ENCODE data around the gene CENPO.
A peak's percentile ranks its signal among the peaks of the same experiment; 100 is the strongest.
"Not testable (repeated sequence)": the region's sequence is repeated elsewhere in the genome, so short reads cannot be mapped to it uniquely, and the experiment has no call there.

Gene CENPO

DNA sequence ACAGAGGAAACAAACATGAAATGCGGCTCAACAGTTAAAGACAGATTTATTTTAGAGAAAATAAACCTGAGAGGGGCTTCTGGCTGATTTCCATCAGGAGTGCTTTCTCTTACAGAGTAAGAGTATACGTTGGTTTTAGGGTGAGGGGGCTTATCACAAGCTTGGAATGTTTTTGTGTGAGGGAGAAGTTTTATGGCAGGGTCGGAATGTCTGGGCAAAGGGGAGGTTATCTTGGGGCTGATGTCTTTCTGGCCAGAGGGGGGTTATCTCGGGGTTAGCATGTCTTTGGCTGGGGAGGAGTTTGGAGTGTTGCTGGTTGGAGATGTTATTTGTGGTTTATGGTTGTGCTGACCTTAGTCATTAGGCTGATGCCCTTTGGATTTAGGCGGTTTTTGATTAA is 22.2 kb upstream of the CENPO start:
- Mint-ChIP-seq H3K4me1 (ENCODE audit: low read depth) (peaks cover 11% of the 10 kb centered on the region), H3K27me3 (ENCODE audit: low read depth) (no peaks in the 10 kb centered on the region), H3K4me3 (no peak overlapping the region), H3K9me3 (no peaks in the 10 kb centered on the region), H3K36me3 (ENCODE audit: low read depth) (peaks cover 13% of the 10 kb centered on the region), H3K27ac (no peak overlapping the region)

- H3K27me3 Mint-ChIP-seq (ENCODE audit: low read depth): no peaks in the 10 kb centered on the region
- H3K4me1 Mint-ChIP-seq (ENCODE audit: low read depth): peaks cover 4% of the 10 kb centered on the region
- H3K36me3 Mint-ChIP-seq (ENCODE audit: low read depth): peaks cover 10% of the 10 kb centered on the region
- H3K27ac Mint-ChIP-seq: no peak overlapping the region
- H3K4me3 Mint-ChIP-seq: no peak overlapping the region
- H3K9me3 Mint-ChIP-seq: no peaks in the 10 kb centered on the region
Observed at GRCh38 chr2:24771764-24772586, 21.2 kb upstream of the CENPO start.

DNA sequence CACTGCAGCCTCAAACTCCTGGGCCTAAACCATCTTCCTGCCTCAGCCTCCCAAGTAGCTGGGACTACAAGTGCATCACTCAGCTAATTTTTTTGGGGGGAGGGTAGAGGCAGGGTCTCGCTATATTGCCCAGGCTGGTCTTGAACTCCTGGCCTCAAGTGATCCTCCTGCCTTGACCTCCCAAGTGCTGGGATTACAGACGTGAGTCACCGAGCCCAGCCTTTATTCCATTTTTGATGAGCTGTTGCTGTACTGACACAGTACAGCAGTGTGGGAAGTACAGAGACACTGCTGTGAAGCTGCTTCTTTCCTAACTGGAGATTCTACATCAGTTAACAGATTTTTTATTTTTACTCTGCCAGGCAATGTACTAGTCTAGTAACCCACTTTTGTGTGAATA is 18.9 kb upstream of the CENPO start:
- Mint-ChIP-seq H3K27me3 (ENCODE audit: low read depth) (no peaks in the 10 kb centered on the region), H3K4me3 (no peak overlapping the region), H3K9me3 (no peaks in the 10 kb centered on the region), H3K4me1 (ENCODE audit: low read depth) (peaks cover 4% of the 10 kb centered on the region), H3K27ac (no peak overlapping the region), H3K36me3 (ENCODE audit: low read depth) (peaks cover 9% of the 10 kb centered on the region)

GRCh38 chr2:24779116-24779515 is 14.1 kb upstream of the CENPO start:
- H3K4me3 Mint-ChIP-seq: no peak overlapping the region
- H3K27me3 Mint-ChIP-seq (ENCODE audit: low read depth): peaks cover 9% of the 10 kb centered on the region
- peaks cover 7% of the 10 kb centered on the region for H3K9me3 Mint-ChIP-seq
- H3K4me1 Mint-ChIP-seq (ENCODE audit: low read depth): no peaks in the 10 kb centered on the region
- H3K36me3 Mint-ChIP-seq (ENCODE audit: low read depth): no peaks in the 10 kb centered on the region
- H3K27ac Mint-ChIP-seq: no peak overlapping the region

DNA sequence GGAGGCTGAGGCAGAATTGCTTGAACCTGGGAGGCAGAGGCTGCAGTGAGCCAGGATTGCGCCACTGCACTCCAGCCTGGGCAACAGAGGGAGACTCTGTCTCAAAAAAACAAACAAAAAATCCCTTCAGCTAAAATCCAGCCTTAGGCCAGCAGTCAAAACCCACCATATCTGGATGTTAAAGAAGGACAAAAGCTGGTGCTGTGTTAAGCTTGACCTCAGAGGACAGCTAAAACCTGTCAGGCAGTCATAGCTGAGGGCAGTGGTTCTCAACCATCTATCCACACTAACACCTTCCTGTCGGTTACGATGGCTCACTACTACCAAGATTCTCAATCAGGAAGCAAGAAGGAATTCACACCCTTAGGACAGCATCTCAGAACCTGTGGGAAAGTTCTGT is 9.6 kb upstream of the CENPO start:
- Mint-ChIP-seq H3K4me1 (ENCODE audit: low read depth) (no peaks in the 10 kb centered on the region), H3K4me3 (no peak overlapping the region), H3K9me3 (peaks cover 7% of the 10 kb centered on the region)

DNA sequence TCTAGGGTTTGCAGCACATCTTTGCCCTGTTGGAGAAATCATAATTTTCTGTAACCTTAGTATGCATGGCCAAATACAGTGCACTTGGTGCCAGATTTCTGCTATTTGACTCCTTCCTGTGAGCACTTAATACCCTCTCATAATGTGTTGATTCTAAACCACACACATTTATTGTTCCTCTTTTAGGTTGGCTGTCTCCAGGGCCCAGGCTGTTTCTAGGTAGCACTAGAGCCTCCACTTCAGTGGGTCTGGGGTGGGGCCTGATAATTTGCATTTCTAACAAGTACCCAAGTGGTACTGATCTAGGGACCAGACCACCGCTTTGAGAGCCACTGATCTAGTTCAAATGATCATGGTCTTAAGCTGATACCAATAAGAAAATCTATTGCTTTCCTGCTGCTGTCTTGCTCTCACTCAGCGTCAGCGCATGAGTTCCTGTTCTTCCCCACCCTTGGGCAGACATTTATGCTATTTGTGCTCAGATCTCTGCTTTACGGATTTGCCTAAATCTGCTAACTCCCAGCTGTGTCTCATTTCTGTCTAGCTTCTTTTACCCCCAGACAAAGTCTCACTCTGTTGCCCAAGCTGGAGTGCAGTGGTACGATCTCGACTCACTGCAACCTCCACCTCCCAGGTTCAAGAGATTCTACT is 7.4 kb upstream of the CENPO start:
- Mint-ChIP-seq H3K27me3 (ENCODE audit: low read depth) (peaks cover 6% of the 10 kb centered on the region), H3K27ac (peak overlapping the region; percentile 58), H3K4me3 (no peak overlapping the region), H3K4me1 (ENCODE audit: low read depth) (no peaks in the 10 kb centered on the region), H3K36me3 (ENCODE audit: low read depth) (peaks cover 6% of the 10 kb centered on the region), H3K9me3 (peaks cover 2% of the 10 kb centered on the region)

More for the DNA sequence above, 9.6 kb upstream of the CENPO start:
- H3K27me3 Mint-ChIP-seq (ENCODE audit: low read depth): peaks cover 9% of the 10 kb centered on the region
- H3K27ac Mint-ChIP-seq: no peak overlapping the region
- H3K36me3 Mint-ChIP-seq (ENCODE audit: low read depth): no peaks in the 10 kb centered on the region

DNA sequence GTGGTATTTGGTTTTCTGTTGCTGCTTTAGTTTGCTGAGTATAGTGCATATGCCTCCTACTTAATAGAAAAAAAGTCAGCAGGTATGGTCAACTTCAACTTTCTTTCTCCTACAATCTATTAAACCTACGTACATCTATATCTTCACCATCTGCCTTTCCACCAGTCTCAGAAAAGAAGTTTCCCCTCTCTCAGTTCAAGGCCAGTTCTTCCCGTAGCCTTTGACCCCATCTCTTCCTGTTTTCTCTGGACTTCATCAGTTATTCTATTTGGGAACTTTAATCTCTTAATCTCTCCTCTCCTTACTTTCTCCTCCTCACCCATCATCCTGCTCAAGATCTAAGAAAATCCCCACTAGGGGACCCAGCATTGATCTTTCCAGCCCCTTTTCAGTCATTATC is 5.7 kb upstream of the CENPO start:
- Mint-ChIP-seq H3K27ac (no peak overlapping the region), H3K36me3 (ENCODE audit: low read depth) (peaks cover 7% of the 10 kb centered on the region), H3K4me1 (ENCODE audit: low read depth) (peaks cover 4% of the 10 kb centered on the region), H3K27me3 (ENCODE audit: low read depth) (peaks cover 3% of the 10 kb centered on the region), H3K9me3 (no peaks in the 10 kb centered on the region), H3K4me3 (no peak overlapping the region)

GRCh38 chr2:24788816-24789215 is 4.4 kb upstream of the CENPO start:
- H3K27me3 Mint-ChIP-seq (ENCODE audit: low read depth): no peaks in the 10 kb centered on the region

DNA sequence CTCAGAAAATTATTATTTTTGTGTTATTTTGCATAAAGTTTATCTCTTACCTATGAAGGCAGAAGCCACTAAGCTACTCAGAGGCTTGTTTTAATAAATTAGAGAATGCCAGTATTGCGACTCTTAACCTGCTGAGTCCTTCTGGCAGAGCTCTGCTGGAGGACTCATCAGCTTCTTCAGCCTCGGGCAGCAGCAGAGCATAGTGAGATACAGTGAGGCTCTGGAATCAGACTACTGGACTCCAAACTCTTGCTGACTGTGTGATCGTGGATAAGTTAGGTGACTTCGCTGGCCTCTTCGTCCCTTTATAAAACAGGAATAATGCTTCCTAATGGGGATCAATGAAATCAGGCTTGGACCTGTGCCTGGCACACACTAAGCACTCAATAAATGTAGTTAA is 1.8 kb upstream of the CENPO start:
- peaks cover 18% of the 10 kb centered on the region for H3K4me1 Mint-ChIP-seq (ENCODE audit: low read depth)
- no peak overlapping the region for H3K27ac Mint-ChIP-seq
- H3K4me3 Mint-ChIP-seq: no peak overlapping the region
- peaks cover 10% of the 10 kb centered on the region for H3K36me3 Mint-ChIP-seq (ENCODE audit: low read depth)
- H3K27me3 Mint-ChIP-seq (ENCODE audit: low read depth): no peaks in the 10 kb centered on the region
- H3K9me3 Mint-ChIP-seq: no peaks in the 10 kb centered on the region

More at GRCh38 chr2:24788816-24789215, 4.4 kb upstream of the CENPO start:
- Mint-ChIP-seq H3K4me1 (ENCODE audit: low read depth) (peaks cover 6% of the 10 kb centered on the region), H3K4me3 (no peak overlapping the region), H3K9me3 (no peaks in the 10 kb centered on the region), H3K27ac (no peak overlapping the region), H3K36me3 (ENCODE audit: low read depth) (peaks cover 7% of the 10 kb centered on the region)

DNA sequence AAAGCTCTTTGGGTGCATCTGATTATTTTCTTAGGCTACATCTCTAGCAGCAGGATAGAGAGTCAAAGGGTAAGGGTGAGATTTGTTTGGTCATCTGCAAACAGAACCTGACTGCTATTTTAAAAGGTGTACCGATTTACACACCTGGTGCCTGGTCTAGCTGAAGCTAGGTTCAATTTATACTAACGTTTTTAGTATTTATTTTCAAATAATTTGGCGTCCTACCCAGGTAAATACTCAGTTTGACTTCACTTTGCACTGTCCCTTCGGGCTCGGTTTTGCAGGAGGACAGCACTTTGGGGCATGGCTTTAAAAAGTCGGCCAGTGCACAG is 717 bp upstream of the CENPO start:
- H3K4me3 Mint-ChIP-seq: peak overlapping the region; percentile 95
- H3K27ac Mint-ChIP-seq: peak overlapping the region; percentile 99
- no peaks in the 10 kb centered on the region for H3K27me3 Mint-ChIP-seq (ENCODE audit: low read depth)
- peaks cover 28% of the 10 kb centered on the region for H3K4me1 Mint-ChIP-seq (ENCODE audit: low read depth)
- H3K9me3 Mint-ChIP-seq: no peaks in the 10 kb centered on the region
- H3K36me3 Mint-ChIP-seq (ENCODE audit: low read depth): peaks cover 20% of the 10 kb centered on the region

- no peaks in the 10 kb centered on the region for H3K27me3 Mint-ChIP-seq (ENCODE audit: low read depth)
- peaks cover 33% of the 10 kb centered on the region for H3K4me1 Mint-ChIP-seq (ENCODE audit: low read depth)
- peak overlapping the region; percentile 99 for H3K27ac Mint-ChIP-seq
- H3K4me3 Mint-ChIP-seq: peak overlapping the region; percentile 95
- H3K9me3 Mint-ChIP-seq: no peaks in the 10 kb centered on the region
- H3K36me3 Mint-ChIP-seq (ENCODE audit: low read depth): peaks cover 25% of the 10 kb centered on the region
Observed at GRCh38 chr2:24793761-24794435, 673 bp downstream of the CENPO start.

DNA sequence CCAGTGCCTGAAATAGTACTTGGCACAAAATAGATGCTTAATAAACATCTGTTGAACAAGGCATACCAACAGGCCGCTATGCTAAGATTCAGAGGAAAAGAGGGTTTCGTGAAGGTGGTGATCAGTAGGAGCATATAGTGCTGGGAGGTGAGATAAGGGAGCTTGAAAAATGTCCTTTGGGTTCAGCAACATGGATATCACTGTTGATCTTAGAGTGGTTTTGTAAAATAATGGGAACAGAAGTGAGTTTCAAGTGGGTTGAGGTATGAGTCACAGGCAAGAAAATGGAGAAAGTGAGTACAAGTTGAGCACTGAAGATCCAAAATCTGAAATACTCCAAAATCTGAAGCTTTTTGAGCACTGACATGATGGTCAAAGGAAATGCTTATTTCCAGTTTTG is 4.4 kb downstream of the CENPO start:
- Mint-ChIP-seq H3K27ac (no peak overlapping the region), H3K9me3 (no peaks in the 10 kb centered on the region), H3K4me1 (ENCODE audit: low read depth) (peaks cover 30% of the 10 kb centered on the region), H3K36me3 (ENCODE audit: low read depth) (peaks cover 40% of the 10 kb centered on the region), H3K27me3 (ENCODE audit: low read depth) (no peaks in the 10 kb centered on the region), H3K4me3 (no peak overlapping the region)

- not testable (repeated sequence) for H3K27ac Mint-ChIP-seq; H3K27me3 Mint-ChIP-seq (ENCODE audit: low read depth); H3K4me3 Mint-ChIP-seq; H3K9me3 Mint-ChIP-seq
- Mint-ChIP-seq H3K4me1 (ENCODE audit: low read depth) (peaks cover 28% of the 10 kb centered on the region), H3K36me3 (ENCODE audit: low read depth) (peaks cover 53% of the 10 kb centered on the region)
Observed at GRCh38 chr2:24800487-24800886, 7.3 kb downstream of the CENPO start.

DNA sequence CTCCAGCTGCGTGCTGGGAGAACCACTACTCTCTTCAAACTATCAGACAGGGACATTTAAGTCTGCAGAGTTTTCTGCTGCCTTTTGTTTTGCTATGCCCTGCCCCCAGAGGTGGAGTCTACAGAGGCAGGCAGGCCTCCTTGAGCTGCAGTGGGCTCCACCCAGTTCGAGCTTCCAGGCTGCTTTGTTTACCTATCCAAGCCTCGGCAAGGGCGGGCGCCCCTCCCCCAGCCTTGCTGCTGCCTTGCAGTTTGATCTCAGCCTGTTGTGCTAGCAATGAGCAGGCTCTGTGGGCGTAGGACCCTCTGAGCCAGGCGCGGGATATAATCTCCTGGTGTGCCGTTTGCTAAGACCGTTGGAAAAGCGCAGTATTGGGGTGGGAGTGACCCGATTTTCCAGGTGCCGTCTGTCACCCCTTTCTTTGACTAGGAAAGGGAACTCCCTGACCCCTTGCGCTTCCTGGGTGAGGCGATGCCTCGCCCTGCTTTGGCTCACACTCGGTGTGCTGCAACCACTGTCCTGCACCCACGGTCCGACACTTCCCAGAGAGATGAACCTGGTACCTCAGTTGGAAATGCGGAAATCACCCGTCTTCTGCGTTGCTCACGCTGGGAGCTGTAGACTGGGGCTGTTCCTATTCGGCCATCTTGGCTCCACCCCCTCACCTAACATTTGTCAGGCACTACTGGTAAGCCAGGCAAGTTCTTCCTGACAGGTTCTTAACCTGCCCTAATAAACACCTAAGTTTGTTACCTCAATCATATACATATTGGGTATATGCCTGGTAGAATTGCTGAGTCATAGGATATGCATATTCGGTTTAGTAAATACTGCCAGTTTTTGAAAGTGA is 12.8 kb downstream of the CENPO start:
- Mint-ChIP-seq H3K4me1 (ENCODE audit: low read depth) (peaks cover 28% of the 10 kb centered on the region), H3K36me3 (ENCODE audit: low read depth) (peaks cover 38% of the 10 kb centered on the region)
- not testable (repeated sequence) for H3K27ac Mint-ChIP-seq; H3K27me3 Mint-ChIP-seq (ENCODE audit: low read depth); H3K4me3 Mint-ChIP-seq; H3K9me3 Mint-ChIP-seq

Data from T-helper 1 cell treated with Interleukin-12 subunit alpha and Interleukin-12 subunit beta and Interleukin-4 antibody, amounts not matched to agents 30 μg/mL and 1 μg/mL, for 36 hours (primary cell).